Measurements from ENCODE around the gene ESRRA.

The ESRRA gene

GRCh38 chr11:64305075-64305690, at the start of gene ESRRA:
Gene ESRRA (plus strand): TSS chr11:64305524. CDS start chr11:64307180, 1,656 bp downstream.
- DNase-seq: peak; percentile 97

DNA sequence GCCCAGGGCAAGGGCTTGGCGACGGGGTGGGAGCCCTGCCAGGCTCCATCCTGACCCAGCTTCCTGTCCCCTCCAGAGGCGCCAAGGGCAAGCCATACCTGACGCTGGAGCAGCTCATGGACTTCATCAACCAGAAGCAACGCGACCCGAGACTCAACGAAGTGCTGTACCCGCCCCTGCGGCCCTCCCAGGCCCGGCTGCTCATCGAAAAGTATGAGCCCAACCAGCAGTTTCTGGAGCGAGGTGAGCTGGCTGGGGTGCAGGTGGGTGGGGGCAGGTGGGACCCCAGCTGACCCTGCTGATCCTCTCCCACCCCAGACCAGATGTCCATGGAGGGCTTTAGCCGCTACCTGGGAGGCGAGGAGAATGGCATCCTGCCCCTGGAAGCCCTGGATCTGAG, 49.0 kb upstream of the ESRRA start:
- DNase-seq: no peak

DNA sequence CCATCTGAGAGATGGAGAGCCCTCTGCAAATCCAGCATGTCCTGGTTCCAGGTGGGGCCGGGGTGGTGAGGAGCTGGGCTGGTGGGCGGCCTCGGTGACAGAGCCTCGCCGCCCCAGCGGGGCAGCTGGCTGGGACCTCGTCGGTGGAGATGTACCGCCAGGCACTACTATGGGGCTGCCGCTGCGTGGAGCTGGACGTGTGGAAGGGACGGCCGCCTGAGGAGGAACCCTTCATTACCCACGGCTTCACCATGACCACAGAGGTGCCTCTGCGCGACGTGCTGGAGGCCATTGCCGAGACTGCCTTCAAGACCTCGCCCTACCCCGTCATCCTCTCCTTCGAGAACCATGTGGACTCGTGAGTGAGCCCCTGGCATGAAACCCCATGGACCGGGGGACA, 47.0 kb upstream of the ESRRA start:
- DNase-seq: no peak

DNA sequence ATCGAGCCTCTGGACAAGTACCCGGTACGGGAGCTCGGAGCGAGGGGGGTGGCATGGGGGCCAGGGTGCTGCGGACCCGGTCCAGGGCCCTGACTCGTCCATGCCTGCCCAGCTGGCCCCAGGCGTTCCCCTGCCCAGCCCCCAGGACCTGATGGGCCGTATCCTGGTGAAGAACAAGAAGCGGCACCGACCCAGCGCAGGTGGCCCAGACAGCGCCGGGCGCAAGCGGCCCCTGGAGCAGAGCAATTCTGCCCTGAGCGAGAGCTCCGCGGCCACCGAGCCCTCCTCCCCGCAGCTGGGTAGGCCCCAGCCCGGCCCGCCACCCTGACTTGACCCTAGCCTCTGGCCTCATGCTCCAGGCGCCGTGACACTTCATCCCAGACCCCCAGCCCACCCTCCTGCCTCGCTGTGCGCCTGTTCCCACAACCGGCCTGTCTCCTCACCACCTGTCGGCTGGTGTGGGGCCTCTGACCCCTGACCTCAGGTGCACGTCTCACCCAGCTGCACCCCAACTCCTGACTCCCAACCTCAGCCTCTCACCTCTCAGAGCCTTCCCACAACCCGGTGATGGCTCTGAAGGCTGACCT, 46.3 kb upstream of the ESRRA start:
- DNase-seq: no peak

DNA sequence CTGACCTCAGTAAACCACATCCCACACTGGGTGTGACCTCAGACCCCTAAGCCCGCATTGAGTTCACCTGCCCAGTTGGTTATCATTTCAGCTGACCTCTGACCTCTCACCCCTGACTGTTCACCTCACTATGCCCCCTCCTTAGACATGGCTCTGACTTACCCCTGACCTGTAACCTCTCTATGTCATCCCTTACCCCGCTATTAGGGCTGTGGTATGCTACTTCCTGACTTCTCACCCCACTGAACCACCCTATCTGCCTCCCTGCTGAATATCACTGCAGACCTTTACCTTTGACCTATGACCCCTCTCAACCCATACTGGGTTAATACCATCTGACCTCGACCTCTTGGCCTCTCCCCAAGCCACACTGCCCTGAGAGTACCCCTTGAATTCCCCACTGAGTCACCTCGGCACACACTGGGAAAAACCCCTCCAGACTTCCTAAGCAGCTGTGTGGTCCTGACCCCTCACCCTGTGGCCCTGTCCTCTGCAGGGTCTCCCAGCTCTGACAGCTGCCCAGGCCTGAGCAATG, 45.7 kb upstream of the ESRRA start:
- no peak for DNase-seq

DNA sequence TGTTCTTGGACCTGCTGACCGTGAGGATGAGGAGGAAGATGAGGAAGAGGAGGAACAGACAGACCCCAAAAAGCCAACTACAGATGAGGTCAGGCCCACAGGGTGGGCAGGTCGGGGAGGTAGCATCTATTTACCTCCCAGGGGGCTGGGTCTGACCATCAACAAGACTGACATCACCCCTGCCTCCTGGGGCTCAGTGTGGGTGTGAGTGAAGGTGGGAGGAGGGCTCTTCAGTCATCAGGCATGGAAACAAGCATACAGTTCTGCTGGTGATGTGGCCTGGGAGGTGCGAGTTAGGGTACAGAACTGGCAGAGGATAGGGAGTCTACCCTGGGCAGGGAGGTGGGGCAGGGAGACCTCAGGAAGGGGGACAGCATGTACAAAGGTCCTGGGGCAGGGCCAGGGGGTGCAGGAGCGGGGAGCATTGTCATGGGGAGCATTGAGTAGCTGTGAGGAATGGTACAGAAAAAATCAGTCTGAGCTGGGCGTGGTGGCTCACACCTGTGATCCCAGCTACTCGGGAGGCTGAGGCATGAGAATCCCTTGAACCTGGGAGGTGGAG, 45.1 kb upstream of the ESRRA start:
- no peak for DNase-seq

- no peak for DNase-seq
Observed at GRCh38 chr11:64261556-64262080, 43.7 kb upstream of the ESRRA start.

- no peak for DNase-seq
Observed at GRCh38 chr11:64262271-64263002, 42.9 kb upstream of the ESRRA start.

DNA sequence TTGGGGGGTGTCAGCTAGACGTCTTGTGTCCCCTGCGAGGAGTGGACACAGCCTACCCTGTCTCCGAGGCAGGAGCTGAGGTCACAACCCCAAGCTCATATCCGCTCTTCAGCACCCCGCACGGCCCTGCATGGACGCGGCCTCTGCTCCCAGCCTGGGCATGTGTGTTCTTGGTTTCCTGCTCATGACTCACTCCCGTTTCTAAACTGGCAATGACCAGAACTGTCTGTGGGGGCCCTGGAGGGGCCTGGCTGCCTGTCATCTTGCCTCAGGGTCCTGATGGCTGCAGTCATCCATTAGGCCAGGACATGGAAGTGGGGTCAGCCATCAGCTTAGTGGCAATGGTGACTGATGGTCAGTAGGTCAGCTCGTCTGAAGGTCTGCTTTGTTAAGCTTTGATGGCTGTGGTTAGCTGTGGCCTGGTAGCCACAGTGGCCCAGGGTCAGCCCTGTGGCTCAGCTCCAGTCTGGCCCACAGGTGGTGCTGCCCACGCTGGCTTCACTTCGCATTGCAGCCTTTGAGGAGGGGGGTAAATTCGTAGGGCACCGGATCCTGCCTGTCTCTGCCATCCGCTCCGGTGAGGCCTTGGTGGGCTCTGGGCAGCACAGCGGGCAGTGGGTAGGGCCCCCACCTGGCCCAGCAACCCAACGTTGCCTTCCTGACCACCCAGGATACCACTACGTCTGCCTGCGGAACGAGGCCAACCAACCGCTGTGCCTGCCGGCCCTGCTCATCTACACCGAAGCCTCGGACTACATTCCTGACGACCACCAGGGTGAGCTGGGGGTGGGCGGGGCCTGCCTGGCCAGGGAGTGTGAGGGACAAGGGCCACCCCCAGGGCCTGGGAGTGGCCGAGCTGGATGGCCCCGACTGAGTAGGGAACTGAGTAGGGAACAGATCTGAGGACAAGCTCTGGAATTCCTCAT, 42.0 kb upstream of the ESRRA start:
- DNase-seq: no peak

- no peak for DNase-seq
Observed at GRCh38 chr11:64263947-64264317, 41.4 kb upstream of the ESRRA start.

DNA sequence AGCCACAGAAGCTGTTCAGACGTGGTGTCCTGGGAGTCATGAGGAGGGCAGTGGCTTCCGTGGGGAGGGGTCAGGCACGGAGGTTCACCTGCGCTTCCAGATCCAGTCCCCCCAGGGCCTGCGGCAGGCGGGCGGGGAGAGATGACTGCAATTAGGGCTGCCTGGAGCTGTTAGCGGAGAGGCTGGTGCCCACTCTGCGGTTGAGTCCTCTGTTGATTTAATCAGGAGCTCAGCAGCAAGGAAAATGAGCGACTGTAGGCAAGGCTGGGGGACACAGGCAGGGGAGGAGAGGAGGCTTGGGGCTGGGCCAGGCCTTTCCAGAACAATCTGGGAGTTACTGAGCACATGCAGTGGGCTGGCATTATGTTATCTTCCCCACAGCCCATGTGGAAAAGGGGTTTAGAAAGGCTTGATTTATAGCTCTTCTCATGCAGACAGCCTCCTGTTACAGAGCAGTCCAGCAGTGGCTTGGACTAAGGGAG, 40.9 kb upstream of the ESRRA start:
- no peak for DNase-seq

DNA sequence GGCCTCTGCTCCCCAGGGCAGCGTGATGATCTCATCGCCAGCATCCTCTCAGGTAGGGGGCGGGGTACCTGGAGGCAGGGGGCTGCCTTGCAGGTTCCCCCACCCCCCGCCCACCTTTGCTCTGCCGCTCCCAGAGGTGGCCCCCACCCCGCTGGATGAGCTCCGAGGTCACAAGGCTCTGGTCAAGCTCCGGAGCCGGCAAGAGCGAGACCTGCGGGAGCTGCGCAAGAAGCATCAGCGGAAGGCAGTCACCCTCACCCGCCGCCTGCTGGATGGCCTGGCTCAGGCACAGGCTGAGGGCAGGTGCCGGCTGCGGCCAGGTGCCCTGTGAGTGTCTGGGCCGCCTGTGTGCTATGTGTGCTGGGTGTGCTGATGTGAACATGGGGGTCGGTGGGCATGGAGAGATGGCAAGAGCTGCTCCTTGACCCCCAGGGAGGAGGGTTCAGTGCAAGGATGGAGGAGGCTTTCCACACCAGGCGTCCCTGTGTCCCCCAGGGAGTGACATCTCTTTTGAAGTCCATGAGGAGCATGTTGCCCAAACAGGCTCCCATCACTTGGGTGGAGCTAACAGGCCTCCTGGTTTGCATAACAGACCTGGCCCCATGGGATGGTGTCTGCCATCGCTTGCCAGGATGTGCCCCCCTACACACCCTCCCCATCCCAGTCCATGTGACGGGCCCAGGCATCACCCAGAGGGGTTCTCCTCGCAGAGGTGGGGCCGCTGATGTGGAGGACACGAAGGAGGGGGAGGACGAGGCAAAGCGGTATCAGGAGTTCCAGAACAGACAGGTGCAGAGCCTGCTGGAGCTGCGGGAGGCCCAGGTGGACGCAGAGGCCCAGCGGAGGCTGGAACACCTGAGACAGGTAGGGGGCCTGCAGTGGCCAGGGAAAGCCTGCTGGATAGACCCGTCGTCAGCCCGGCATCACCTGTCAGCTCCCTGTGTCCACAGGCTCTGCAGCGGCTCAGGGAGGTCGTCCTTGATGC, 39.9 kb upstream of the ESRRA start:
- DNase-seq: no peak

GRCh38 chr11:64266339-64266738, 39.0 kb upstream of the ESRRA start:
- no peak for DNase-seq

DNA sequence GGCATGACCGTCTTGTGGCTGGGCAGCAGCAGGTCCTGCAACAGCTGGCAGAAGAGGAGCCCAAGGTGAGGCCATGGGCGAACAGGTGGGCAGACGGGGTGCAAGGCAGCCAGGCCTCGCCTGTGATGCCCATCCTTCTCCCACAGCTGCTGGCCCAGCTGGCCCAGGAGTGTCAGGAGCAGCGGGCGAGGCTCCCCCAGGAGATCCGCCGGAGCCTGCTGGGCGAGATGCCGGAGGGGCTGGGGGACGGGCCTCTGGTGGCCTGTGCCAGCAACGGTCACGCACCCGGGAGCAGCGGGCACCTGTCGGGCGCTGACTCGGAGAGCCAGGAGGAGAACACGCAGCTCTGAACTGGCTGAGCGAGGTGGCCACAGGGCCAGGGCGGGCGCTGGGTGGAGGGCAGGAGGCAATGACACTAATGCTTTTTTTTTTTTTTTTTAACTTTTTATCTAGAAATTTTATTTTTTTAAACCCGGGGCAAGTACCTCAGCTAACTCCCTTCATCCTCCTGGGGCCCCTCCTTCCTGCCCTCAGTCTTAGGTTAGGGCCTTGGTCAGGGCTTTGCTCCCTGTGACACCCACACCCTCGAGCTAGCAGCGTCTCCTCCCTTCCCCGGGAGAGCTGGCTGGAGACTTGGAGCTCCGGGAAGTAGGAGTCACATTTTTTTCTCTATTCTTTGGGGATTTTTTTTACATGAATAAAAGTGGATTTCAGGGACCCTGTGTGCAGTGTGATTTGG, 37.9 kb upstream of the ESRRA start:
- DNase-seq: no peak

DNA sequence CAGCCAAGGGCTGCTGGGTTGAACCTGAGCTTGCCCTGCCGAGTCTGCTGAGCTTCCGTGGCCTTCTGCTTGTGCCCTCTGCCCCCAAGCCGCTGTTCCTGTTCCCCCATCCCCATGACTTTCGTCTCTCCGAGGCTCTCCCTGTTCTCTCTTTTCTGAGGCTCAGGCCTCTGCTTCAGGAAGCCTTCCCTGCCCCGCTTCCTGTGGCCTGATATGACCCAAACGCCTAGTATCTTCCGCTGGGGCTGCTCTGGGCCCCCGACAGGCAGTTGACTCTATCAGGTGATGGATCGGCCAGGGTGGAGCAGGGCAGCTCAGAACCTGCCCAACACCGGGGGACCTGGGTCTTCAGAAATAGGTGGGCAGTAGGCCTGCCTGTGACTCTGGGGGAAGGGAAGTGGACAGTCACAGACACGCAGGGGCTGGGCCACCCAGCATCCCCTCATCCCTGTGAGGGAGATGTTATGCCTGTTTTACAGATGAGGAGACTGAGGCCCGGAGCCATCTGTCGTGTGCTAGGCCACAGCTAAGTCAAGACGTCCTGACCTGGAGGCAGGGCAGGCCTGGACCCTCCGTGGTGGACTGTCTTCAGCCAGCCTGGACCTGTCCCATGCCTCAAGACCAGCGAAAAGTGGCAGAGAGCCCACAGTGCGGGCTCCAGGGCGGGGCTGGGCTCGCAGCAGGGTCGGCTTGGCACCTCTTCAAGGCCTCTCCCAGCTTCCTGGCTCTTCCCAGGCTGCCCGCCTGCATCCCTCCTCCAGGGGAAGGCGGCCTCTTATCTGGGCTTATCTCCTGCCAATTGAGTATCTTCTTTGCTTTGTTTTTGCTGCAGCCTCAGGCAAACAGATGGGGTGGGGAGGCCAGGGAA, 37.1 kb upstream of the ESRRA start:
- no peak for DNase-seq

- DNase-seq: no peak
Observed at GRCh38 chr11:64268893-64269539, 36.3 kb upstream of the ESRRA start.

DNA sequence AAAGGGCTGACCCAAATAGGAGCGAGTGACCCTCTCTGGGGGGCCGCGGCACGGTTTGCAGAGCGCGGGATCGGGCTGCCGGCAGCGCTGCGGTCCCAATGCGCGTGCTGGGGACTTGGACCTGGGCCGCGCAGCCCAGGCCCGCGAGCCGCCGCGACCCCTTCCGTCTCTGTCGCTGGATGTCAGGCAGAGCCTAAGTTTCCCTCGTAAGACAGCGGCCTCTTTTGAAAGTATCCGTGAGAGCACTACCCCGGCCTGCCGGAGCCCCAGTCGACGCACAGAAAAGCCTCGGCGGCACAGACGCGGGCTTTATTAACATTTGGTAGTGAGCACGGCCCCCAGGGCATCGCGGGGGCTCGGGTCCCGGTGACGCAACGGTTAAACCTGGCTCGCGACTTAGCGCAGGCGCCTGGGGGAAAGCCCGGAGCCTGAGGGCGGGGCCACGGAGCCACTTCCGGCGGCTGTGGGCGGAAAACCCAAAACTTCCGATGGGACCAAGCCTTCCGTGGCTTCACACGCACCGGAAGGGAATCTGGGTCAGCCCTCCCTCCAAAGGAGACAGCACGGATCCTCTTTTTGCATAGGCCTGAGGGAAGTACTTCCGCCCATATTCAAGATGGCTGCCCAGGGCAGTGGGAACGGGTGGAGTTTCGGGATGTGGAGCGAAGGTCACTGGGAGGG, 35.6 kb upstream of the ESRRA start:
- peak; percentile 99 for DNase-seq

All from NCI-H510A (cell line).